Measurements from ENCODE around the gene WDR20.

WDR20 gene

GRCh38 chr14:102194856-102195255, 55.2 kb downstream of the WDR20 start:
- no peak overlapping the region for H3K4me3 ChIP-seq (ENCODE audit: low read depth, low read length)
- DNase-seq (ENCODE audit: low read depth) = no peak
- TF ChIP-seq, protein P1, sequence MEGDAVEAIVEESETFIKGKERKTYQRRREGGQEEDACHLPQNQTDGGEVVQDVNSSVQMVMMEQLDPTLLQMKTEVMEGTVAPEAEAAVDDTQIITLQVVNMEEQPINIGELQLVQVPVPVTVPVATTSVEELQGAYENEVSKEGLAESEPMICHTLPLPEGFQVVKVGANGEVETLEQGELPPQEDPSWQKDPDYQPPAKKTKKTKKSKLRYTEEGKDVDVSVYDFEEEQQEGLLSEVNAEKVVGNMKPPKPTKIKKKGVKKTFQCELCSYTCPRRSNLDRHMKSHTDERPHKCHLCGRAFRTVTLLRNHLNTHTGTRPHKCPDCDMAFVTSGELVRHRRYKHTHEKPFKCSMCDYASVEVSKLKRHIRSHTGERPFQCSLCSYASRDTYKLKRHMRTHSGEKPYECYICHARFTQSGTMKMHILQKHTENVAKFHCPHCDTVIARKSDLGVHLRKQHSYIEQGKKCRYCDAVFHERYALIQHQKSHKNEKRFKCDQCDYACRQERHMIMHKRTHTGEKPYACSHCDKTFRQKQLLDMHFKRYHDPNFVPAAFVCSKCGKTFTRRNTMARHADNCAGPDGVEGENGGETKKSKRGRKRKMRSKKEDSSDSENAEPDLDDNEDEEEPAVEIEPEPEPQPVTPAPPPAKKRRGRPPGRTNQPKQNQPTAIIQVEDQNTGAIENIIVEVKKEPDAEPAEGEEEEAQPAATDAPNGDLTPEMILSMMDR (conservative IDR thresholded peaks at IDR 0.05; ENCODE audit: low read depth, low read length) = no peak

- no peak for DNase-seq (ENCODE audit: low read depth)
- TF ChIP-seq, protein P1 (conservative IDR thresholded peaks at IDR 0.05; ENCODE audit: low read depth, low read length) = no peak
- H3K4me3 ChIP-seq (ENCODE audit: low read depth, low read length) = no peak overlapping the region
Measured at GRCh38 chr14:102195446-102195845, 55.7 kb downstream of the WDR20 start.

DNA sequence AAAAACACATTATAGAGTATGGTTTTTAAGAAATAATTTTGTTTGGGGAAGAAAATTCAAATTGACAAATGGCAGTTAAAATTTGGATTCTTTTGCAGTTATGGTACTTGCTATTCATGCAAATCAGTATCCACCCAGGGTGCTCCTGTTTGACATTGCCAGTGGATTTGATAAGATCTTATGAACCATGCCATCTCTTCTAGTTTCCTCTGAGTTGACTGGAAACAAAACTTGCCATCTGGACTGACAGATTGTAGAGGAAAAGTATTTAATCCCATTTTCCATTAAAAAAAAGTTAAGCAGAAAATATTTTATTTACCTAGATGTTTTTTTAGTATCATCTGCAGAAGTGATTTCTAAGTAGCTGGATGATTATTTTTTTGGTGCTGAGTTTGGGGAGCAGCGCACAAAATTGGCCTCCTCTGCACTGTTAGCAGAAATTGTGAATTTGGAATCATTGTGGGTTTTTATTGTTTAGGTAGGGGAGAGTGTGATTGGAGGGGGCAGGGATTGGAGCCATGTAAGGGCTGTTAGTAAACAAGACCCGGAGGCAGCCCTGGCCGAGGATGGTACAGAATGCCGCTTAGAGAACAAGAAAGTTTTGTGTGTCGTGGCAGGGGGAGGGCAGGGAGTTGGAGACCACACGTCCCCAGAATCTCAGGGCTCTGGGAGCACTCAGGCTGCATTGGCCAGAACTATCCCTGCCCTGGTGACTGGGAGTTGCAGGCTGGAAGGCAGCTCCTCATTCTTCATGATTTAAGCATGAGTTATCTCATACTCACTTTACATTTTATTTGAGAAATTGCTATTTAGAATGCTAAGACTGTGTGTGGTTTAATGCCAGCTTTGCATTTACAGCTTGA, 56.6 kb downstream of the WDR20 start:
- H3K4me3 ChIP-seq (ENCODE audit: low read depth, low read length) = no peak overlapping the region
- no peak for DNase-seq (ENCODE audit: low read depth)
- TF ChIP-seq, protein P1 (conservative IDR thresholded peaks at IDR 0.05; ENCODE audit: low read depth, low read length) = no peak

DNA sequence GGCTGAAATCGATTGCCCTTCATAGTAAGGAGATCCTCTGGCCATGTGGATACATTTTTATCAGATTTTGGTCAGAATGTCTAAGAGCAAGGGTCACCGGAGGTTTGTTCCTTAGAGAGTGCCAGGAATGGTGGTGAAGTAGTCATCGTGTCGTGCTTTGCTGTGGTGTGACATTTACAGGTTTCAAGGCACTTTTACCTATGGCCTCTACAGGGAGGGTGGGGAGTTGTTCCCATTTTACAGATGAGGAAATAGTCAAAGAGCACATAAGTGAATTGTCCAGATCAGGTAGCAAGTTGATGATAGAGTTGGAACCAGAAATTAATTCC, 57.2 kb downstream of the WDR20 start:
- TF ChIP-seq, protein P1 (conservative IDR thresholded peaks at IDR 0.05; ENCODE audit: low read depth, low read length) = no peak
- no peak for DNase-seq (ENCODE audit: low read depth)
- H3K4me3 ChIP-seq (ENCODE audit: low read depth, low read length) = no peak overlapping the region

GRCh38 chr14:102197317-102197853, 57.7 kb downstream of the WDR20 start:
- H3K4me3 ChIP-seq (ENCODE audit: low read depth, low read length) = no peak overlapping the region
- no peak for DNase-seq (ENCODE audit: low read depth)
- TF ChIP-seq, protein P1 (conservative IDR thresholded peaks at IDR 0.05; ENCODE audit: low read depth, low read length) = no peak

GRCh38 chr14:102200690-102201352, 61.1 kb downstream of the WDR20 start:
- TF ChIP-seq, protein P1 (conservative IDR thresholded peaks at IDR 0.05; ENCODE audit: low read depth, low read length) = no peak
- no peak overlapping the region for H3K4me3 ChIP-seq (ENCODE audit: low read depth, low read length)
- DNase-seq (ENCODE audit: low read depth) = no peak
